ENCODE data around the gene BRD7.
"Not testable (repeated sequence)": the region's sequence is repeated elsewhere in the genome, so short reads cannot be mapped to it uniquely, and the experiment has no call there.

The BRD7 gene

DNA sequence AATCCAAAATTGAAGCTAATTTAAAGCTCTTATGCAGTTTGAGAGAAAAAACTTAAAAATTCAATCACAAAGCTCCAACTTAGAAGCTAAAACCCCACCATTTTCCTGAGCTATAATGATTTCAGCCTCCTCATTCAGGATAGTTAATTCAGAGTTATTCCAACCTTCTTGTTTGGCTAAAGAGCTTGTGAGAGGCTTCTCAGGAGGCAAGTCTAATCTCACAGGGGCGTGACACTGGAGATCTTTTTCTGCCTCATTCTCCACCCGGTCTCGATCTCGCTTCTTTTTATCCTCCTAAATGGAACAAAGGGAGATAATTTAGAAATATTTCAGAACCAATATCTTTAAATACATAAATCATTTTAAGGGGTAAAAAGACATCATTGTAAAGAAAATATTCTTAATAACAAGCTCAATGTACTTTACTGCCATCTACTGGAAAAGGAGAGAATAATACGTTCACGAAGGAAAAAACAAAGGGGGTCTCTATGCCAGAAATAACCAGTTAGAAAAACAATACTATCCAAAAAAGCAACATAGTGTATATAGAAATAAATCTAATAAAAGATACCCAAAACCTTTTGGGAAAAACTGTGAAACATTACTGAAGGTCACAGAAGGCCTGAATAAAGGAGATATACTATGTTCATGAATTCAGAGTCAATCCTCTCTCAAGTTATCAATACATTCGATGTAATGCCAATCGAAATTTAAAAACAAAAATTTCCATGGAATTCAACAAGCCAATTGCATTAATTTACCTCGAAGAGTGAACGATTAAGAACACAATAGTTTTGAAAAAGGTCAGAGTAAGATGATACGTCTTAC is 13.9 kb downstream of the BRD7 start:
- DNase-seq (ENCODE audit: low spot score), result no peak

DNA sequence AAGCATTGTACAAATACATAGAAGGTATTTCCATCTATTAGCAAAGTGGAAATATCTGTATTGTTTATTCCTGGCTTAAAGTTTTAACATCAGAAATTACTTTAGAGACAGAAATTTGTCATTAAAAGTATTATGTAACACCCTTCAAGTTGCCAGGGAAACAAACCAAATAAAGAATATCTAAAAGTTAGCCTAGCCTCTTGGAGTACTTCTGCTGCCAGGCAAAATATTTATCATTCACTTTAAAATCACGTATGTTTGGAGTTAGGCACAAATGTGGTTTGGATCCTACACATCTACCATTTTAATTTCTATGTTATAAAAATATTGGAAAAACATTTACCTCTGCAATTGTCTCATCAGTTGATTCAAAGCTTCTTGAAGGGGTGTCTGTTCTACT is 14.7 kb downstream of the BRD7 start:
- no peak for DNase-seq (ENCODE audit: low spot score)

DNA sequence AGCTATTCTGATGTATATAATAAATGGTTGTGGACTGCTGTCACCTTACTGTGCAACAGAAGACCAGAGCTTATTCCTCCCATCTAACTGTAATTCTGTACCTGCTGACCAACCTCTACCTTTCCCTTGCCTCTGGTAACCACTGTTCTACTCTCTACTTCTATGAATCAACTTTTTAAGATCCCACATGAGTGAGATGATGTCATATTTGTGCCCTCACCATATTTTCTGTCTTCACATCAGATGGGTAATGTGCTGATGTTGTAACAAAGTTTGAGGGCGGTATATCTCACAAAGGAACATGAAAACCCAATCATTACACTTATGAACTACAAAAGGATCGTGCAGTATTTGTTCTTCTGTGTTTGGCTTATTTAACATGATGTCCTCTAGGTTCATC is 16.8 kb downstream of the BRD7 start:
- DNase-seq (ENCODE audit: low spot score), result no peak

DNA sequence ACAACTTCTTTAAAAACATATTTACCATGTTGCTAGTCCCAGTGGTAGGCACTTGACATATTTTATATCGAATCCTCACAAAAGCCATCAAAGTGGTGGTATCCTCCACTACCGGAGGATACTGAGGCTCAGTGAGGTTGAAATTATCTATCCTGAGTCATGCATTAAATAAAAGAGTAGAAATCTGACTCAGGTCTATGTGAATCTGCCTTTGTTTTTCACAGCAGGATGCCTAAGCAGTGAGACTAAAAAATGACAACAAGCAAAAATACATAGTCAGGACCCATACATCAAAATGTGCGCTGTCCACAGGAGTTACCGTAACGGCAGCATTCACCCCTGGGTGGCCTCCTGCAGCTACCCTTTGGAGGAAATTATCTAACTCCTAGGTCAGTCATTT is 17.7 kb downstream of the BRD7 start:
- no peak for DNase-seq (ENCODE audit: low spot score)

DNA sequence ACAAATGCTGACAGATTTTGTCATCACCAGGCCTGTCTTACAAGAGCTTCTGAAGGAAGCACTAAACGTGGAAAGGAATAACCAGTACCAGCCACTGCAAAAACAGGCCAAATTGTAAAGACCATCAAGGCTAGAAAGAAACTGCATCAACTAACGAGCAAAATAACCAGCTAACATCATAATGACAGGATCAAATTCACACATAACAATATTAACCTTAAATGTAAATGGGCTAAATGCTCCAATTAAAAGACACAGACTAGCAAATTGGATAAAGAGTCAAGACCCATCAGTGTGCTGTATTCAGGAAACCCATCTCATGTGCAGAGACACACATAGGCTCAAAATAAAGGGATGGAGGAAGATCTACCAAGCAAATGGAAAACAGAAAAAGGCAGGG is 23.6 kb downstream of the BRD7 start:
- not testable (repeated sequence) for DNase-seq (ENCODE audit: low spot score)

DNA sequence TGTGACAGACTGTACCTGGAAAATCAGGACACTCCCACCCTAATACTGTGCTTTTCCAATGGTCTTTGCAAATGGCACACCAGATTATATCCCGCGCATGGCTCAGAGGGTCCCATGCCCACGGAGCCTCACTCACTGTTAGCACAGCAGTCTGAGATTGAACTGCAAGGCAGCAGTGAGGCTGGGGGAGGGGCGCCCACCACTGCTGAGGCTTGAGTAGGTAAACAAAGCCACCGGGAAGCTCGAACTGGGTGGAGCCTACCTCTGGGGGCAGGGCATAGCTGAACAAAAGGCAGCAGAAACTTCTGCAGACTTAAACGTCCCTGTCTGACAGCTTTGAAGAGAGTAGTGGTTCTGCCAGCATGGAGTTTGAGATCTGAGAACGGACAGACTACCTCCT is 25.2 kb downstream of the BRD7 start:
- not testable (repeated sequence) for DNase-seq (ENCODE audit: low spot score)

DNA sequence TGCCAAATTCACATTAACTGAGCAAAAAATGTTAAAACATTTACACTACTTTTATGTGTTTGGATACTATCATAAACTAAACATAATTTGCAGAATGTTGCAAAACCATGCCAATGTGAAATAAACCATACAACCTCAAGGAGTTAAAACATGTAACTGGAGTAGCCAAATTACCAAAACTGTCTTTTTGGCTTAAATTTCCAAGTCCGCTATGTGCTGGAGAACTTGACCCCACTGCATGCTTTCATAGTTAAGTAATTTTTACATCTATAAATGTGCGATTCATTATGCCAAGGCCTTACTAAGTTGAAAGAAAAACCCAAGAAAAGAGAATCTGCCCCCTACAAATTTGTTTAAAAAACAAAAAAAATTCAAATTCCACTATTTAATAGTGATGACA is 28.2 kb downstream of the BRD7 start:
- DNase-seq (ENCODE audit: low spot score), result no peak

DNA sequence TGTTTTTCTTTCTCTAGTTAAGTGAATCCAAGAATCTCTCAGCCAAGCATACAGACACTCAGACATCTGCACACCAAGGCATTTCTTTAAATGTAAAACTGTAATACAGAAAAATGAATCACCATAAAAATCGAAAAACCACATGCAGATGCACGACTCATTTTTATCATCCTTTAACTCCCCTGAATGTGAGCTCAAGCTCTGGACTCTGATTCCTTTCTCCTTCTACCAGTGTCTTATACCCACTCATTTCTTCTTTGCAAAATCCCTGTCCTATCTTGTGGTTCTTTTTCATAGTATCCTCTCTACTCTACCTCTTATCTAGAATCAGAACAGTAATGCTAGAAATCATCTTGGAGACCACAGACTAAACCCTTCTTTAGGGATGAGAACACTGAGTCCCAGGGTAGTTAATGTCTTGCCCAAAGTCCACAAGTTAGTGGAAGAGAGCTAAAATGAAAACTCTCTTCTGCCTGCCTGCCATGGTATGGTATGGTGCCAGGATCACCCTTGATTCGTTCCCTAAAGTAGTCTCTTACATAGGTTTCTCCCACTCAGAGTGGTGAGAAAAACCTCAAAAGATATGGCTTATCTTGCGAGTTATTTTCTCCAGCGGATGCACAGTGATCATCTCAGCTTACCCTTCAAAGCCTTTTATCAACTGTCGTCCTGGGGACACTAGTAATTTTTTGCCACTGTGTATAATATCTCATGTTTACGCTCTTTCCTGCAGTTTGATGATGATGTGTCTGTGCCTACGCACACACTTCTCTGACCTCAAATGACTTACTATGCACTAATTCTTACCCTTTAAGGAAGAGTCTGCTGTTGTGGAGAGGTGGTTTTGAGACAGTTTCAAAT is 30.2 kb downstream of the BRD7 start:
- no peak for DNase-seq (ENCODE audit: low spot score)

DNA sequence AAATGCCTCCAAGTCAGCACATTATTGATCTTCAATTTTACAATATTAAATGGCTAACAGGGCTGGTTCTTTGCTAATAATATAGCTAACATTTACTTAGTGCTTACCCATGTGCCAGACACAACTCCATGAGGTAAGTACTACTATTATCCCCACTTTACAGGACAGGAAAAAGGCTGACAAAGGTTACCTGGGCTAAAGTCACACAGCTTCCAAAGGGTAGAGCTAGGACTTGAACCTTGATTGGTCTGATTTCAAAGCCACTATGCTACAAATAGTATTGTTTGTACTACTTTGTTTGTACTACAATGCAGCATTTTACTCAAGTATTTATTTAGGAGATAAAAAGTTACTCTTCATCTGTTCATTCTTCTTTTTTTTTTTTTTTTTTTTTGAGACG is 31.9 kb downstream of the BRD7 start:
- no peak for DNase-seq (ENCODE audit: low spot score)

DNA sequence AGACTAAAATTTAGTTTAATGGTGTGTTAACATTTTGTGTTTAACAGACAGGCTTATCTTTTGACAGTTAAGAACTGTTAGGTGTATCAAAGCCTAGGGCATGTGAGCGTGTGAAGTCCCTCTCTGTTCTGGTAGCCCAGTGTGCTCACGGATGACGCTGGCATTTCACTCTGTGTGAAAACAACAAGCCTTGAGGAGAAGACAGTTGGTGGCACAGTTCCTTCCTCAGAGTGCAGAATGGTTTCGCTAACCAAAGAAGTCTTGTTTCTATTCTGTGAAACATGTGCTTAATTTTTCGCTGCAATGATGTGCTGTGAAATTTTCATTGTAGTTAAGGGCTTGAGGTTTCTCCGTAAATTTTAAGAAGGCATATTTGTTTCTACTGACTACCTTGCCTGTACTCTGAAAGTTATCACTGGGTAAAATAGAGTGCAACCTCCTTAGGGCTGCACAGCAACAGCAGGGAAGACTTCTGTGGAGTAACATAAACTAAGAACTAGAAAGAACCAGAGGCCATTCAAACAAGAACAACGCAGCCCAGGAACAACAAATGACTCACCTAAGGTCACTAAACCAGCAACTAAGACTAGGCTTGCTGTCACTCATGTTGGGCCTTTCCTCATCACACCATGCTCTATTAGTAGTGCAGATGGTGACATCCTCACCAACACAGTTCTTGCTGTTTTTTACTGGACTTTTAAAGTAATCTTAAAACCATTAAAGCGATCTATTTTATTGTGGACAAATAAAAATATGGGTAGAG is 33.4 kb downstream of the BRD7 start:
- DNase-seq (ENCODE audit: low spot score), result no peak

DNA sequence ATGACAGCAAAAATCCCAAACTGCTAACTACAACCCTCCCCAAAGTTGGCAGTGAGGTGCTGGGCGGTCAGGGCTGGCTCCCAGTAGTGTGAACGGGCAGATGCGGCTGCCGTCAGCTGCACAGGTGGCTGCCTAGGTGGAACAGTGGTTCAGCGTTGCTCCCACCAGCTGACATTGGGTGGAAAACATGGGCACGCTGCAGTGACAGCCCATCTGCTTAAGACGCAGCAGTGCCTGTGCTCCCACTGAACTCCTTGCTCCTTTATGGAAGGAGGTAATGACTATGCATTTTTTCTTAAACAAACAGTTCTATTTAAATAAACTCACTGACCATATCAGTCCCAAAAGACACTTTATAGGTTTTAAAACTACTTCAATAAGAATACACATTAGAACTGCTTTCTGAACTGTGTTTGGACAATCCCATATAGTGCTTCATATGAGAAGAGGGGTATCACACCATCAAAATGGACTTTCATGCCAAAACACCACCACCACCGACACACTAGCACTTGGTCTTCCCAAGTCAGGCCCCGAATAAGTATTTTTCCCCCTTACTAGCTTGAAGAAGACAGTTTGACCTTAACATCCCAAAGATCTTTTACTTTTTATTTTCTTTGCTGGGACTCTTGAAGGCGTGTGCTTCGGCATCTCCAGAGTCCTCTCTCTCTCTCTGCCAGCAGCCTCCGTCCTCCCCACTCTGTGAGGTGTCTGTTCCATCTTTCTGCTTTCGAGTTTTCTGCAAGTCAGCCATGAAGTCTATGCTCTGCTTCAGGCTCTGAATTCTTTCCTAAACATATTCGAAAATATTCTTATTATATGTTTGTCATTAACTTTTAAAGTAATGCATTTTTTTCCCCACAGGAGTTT is 34.4 kb downstream of the BRD7 start:
- DNase-seq (ENCODE audit: low spot score), result no peak

DNA sequence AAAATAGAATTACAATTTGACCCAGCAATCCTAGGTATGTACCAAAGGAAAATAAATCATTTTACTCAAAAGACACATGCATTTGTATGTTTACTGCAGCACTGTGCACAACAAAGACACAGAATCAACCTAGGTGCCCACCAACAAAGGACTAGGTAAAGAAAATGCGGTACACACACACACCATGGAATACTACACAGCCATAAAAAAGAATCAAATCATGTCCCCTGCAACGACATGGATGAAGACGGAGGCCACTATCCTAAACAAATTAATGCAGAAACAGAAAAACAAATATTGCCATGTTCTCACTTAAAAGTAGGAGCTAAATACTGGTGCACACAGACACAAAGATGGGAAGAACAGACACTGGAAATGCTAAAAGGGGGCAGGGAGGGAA is 36.2 kb downstream of the BRD7 start:
- no peak for DNase-seq (ENCODE audit: low spot score)

DNA sequence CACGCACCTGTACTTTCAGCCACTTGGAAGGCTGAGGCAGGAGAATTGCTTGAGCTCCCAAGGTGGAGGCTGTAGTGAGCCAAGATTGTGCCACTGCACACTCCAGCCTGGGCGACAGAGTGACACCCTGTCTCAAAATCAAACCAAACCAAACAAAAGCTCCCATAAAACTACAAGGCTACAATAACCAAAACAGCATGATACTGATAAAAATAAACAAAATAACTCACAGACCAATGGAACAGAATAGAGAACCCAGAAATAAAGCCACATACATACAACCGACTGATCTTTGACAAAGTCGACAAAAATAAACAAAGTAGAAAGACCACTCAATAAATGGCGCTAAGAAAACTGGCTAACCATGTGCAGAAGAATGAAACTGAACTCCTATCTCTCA is 37.2 kb downstream of the BRD7 start:
- no peak for DNase-seq (ENCODE audit: low spot score)

DNA sequence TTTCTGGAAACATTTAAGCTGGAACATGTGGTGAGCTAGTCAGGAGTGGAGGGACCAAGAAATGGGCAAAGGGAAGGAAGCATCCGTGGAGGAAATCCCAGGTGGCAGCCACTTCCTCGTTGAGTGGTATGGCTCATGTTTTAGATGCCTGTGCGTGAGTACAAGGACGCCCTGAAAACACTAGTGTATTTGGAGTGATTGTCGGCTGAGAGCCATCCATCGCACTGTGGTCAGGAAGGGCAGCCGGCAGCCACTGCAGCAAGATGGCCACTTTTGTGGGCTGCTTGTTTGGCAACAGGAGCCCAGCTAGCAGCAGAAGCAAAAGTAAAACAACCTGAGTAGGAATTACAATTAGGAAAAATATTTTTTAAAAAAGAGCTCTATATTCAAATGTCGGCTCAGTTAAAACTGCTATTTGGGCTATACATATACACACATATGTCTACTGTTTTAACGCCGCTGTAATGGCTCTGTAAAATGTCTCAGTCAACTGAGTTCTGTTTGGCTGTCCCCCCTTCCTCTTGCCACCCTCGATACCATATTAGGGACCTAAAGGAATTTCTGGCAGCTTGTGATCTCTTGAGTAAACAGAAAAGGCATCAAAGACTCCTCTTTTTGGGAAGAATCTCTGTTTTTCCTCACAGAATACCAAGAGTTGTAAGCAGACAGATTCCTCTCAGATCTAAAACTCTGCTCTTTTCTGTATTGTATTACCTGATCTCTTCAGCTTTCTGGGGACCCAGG is 39.2 kb downstream of the BRD7 start:
- DNase-seq (ENCODE audit: low spot score), result no peak

DNA sequence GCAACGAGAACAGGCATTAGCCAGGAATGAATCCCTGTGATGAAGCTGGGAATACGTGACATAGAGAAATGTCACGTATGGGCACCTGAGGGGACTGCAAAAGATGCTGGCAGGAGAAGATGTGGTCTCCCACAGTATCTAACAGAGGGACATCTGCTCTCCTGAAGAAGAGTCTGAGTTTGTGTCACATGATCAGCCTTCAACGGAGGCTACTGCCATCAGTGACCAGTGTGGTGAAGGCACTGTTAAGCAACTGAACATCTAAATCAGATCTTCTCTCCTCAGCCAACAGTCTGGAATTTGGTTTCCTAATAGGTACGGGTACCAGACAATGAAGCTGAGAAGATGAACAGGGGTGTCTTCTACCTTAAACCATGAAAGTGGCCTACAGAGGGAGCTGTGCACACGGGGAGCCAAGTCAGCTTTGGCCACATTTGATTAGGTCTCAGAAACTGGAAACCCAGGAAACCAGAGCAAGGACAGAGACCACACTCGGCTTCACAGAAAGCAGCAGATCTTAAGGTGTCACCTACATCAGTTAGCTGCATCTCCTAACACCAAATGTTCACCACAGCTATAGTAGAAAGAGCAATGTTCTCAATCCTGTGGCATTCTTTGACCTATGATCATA is 41.8 kb downstream of the BRD7 start:
- DNase-seq (ENCODE audit: low spot score), result no peak

DNA sequence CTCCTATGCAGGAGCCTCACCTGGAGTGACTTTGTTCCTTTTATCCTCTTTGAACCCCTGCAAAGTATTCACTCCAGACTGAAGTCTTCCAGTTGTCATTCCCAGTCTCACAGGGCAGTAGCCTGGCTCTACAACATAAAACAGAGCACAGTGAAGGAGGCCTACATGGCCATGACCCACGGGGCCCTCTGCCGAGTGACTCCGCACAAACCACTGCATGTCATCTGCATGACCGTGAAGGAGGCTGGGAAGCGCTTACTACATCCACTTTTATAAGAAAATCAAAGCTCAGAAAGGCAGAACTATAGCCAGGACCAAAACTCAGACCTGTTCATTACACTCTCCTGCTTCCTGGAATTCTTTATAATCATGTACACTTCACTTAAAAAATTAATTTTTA is 42.5 kb downstream of the BRD7 start:
- DNase-seq (ENCODE audit: low spot score), result no peak

DNA sequence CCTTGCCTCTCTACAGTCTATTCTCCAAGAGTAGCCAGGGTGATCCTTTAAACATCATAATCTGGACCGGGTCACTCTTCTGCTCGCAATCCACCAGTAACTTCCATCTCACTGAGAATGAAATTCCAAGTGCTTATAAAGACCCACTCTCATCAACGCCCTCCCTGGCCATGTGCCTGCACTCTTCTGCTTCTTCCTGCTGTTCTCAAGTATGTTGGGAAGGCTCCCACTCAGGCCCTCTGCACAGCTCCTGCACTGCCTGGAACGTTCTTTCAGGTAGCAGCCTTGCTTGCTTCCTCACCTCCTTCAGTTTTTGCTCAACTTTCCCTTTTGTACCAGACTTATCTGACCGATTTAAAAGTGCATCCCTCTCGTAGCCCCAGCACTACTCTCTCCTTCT is 44.4 kb downstream of the BRD7 start:
- no peak for DNase-seq (ENCODE audit: low spot score)

DNA sequence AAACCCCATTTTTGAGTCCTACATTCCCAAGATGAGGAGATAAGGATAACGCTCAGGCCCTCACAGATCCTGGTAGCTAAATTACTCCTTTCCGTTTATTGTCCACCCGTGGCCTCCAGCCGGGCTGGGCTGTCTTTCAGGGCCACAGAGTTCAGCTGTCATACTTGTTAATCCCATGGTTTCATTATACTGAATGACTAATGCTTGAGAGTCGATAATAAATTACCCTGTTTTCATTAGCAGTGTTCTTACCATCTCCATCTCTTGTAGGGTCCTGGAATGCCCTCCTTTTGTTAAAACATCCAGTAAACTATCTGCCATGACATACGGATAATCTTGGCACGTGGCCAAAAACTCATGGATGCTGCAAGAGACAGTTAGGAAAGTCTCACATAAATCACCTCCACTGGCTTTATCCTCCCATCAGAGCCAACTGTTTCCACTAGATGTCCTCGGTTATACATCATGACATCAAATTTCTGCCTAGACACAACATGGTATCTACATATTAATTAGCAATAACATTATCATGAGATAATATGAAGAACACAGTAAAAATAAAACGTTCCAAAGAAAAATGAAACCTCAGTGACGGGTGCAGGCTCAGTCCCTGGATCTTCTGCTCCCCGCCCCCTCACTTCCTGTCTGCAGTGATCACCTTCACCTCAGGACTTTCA is 45.3 kb downstream of the BRD7 start:
- DNase-seq (ENCODE audit: low spot score), result no peak

DNA sequence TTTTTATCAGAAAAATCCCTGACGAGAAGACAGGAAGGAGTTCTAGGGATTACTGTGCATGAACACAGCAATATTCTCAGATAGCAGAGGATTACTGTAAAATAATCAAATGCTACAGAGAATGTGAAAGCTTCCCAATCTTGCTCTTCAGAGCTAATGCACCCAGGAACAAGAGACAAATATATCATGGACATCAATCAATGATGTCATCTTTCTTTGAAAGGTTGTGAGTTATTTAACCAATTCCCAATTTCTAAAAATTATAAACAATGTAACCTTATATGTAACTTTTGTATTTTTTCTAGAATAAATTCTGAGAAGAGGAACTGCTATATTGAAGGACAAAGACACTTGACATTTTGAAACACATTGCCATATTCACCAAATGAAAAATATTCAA is 46.5 kb downstream of the BRD7 start:
- DNase-seq (ENCODE audit: low spot score), result no peak

DNA sequence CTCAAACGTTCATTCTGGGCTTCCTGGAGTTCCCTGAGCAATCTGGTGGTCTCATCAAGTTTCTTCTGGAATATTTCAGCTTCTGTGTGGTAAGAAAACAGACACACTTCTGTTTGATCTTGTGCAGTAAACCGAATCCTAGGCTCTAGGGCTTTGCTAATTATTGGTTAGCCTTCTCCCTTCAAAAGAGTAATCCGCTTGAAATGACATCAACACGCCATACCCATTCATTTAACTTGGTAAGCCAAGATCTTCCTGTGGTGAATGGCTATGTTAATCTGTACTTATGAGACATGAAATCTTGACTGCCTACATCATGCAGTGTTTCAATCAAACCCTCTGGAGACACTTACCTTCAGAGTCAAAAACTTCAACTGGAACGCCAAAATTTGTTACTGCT is 48.5 kb downstream of the BRD7 start:
- DNase-seq (ENCODE audit: low spot score), result no peak
